GM19023 (cell line): ENCODE measurements around the gene BLCAP.
"Not testable (repeated sequence)": the region's sequence is repeated elsewhere in the genome, so short reads cannot be mapped to it uniquely, and the experiment has no call there.

Source experiments
- ATAC-seq: cut with Tn5 transposase; IDR thresholded peaks from one replicate; pipeline ENCODE4 v1.9.1; 2021; ENCODE audit warnings: mild to moderate bottlenecking, moderate library complexity; ENCODE audit not compliant: unreplicated experiment

Gene BLCAP

DNA sequence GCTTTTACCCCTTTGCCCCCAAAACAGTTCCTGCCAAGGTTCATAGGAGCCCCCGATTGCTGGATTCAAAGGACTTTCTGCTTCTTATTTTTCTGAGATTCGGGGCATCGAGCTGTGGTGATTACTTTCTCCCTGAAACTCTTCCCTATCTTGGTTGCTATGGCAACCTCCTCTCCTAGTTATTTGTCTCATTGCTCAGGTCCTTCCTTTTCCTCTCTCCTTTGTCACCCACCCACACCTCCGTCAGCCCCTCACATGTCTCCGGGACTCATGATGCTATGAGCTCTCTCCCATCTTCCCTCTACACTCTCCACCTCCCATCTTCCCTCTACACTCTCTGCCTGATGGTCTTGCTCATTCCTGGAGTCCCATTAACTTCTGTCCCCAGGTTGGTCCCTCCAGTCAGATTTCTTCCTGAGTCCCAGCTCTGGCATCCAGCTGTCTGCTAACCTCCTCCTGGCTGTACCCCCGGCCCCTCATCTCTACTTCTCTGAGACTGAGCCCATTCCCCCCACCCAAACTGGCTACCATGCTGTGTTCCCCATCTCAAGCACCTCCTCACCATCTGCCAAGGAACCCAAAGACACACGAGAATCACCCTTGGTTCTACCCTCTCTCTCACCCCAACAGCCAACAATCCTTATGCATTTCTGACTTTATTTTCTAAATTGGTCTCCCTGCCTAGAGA is 36.9 kb downstream of the BLCAP start:
- ATAC-seq: no peak

DNA sequence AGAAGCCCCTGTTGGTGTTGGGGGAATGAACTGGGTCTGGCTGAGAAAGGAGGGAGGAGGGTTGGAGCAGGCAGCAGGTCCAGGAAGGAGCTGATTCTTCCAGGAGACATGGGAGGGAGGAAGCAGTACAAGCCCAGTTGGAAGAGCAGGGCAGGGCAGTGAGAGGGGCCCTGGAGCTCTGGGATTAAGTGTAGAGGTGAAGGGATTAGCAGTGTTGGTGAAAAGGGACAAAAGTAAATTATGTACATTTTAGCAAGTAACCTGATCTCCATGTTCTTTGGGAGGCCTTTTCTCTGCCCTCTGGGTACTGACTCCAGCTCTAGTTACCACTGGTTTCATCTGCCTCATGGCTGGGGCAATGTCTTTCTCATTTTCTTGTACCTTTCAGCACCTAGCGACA is 41.5 kb downstream of the BLCAP start:
- not testable (repeated sequence) for ATAC-seq

DNA sequence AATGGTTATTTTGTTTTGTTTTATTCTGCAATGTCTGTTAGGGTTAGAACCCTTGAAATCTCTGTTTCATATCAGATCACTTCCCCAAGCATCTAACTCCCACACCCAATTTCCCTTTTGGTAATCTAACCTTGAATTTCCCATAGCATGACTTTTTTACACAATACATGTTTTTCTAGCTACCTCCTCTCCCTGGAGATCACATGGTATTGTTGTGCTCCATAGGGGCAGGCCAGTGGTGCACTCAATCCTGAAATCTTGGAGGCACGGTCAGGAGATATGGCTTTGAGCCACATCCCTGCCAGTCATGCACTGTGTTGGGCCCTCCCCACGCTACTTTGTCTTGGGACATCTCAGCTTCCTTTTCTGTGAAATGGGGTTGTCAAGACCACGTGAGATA is 43.3 kb downstream of the BLCAP start:
- ATAC-seq: no peak

DNA sequence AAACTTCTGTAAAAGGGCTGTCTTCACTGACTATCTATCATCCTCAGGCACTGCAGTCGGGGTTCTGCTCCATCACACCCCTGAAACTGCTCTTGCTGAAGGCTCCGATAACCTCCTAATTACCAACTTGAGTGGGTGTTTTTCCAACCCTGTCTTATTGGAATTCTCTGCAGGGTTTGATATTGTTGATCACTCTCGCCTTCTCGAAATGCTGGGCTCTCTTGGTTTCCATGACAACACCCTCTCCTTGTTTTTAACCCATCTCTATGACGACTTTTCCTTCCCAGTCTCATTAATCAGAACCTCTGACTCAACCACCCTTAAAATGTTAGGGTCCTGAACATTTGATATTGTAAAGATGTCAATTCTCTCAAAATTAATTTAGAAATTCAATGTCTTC is 46.1 kb downstream of the BLCAP start:
- ATAC-seq: no peak

DNA sequence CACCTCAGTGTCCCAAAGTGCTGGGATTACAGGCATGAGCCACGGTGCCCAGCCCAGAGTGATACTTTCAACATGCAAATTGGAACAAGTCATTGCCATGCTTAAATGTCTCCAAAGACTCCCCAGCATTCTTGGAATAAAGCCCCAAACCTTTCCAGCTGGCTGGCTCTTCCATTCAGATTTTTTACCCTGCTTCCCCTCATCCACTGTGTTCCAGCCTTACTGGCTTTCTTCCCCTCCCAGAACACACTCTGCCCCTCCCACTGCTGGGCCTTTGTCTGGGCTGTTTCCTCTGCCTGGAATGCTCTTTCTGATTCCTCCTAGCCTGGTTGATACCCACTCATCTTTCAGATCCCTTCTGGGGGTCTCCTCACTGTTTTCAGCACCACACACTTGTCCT is 46.8 kb downstream of the BLCAP start:
- no peak for ATAC-seq

DNA sequence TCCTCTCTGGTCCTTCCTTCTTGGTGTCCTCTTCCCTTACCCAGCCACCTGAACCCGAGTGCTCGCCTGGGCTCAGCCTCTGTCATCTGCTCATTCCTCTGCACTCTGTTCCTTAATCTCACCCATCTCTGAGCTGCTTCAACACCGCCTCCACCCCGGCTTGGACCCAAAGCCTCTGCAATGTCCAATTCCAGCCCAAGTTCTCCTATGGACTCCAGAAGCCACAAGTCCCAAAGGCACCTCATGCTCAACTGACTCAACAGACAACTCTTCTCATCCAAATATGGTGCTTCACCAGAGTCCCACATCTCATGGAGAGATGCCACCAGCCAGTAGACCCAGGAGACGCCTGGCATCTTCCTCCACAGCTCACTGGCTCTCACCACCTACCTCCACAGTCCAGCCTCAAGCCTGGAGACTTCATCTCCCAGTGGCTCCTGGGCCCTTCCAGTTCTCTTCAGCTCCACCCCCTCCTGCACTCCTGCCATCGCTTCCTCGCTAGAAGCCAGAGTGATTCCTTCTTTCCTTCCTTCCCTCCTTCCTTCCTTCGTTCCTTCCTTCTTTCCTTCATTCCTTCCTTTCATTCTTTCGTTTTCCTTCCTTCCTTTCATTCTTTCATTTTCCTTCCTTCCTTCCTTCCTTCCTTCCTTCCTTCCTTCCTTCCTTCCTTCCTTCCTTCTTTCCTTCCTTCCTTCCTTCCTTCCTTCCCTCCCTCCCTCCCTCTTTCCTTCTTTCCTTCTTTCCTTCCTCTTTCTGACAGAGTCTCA is 47.6 kb downstream of the BLCAP start:
- ATAC-seq: no peak

DNA sequence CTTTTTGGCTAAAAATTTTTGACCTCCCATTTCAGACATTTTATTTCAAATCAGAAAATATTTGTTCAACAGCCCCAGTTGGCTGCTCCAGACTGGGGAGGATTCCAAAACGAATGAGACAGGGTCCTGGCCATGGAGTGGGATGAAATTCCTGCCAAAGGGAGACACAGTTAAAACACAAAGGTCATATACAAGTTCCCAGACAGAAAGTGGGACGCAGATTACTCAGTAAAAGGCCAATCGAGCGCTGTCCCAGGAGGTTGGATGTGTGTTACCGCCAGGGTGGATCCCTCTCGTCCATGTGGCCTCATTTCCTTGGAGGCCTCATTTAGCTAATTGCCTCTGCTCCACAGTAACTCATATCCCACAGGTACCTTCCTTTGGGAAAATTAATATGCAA is 48.4 kb downstream of the BLCAP start:
- ATAC-seq: no peak

DNA sequence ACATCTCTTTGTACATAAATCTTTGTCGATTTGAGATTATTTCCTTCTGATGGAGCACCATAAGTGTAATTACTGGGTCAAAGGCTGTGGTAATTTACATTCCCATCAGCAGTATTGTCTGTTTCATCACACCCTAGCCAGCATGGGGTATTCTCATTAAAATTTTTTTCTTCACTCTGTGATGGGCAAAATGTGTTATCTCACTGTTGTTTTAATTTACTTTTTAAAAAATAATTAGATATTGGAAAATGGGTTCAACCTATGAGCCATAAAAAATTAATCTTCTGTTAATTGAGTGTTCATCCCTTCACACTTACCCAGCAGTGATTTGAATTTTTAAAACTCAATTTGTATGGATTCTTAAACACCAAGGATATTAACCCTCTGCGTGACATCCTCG is 50.6 kb downstream of the BLCAP start:
- ATAC-seq: no peak

DNA sequence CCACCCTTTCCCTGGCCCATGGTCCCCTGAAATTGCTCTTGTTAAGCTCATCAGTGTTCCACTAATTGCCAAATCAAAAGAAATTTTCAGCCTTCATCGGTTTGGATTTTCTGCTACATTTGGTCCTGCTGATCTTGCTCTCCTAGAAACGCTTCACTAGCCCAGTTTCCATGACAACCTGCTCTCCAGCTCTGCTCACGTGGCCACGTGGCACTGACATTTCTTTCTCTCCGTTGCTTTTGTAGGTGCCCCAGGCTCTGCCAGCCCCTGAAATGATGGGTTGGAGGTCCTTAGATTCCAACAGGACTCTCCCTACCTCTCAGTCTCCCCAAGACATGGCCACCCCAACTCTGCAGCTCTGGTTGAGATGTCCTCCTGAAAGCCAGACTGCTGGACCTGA is 52.4 kb downstream of the BLCAP start:
- no peak for ATAC-seq

DNA sequence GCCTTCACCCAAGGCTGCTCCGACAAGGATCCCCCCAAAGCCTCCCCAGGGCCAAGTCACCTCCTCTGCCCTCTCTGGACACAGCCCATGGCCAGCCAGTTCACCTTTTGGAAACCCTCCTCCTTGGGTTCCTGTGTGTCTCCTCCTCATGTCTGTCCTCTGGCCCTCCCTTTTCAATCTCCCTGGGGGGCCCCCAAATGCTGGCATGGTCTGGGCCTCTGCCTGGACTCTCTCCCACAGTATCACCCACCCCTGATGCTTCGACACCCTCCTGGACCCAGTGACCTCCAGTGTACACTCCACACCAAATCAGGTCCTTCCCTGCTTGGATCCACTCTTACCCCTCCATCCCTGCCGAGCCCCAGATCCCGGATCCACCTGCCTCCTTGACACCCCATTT is 53.3 kb downstream of the BLCAP start:
- no peak for ATAC-seq

DNA sequence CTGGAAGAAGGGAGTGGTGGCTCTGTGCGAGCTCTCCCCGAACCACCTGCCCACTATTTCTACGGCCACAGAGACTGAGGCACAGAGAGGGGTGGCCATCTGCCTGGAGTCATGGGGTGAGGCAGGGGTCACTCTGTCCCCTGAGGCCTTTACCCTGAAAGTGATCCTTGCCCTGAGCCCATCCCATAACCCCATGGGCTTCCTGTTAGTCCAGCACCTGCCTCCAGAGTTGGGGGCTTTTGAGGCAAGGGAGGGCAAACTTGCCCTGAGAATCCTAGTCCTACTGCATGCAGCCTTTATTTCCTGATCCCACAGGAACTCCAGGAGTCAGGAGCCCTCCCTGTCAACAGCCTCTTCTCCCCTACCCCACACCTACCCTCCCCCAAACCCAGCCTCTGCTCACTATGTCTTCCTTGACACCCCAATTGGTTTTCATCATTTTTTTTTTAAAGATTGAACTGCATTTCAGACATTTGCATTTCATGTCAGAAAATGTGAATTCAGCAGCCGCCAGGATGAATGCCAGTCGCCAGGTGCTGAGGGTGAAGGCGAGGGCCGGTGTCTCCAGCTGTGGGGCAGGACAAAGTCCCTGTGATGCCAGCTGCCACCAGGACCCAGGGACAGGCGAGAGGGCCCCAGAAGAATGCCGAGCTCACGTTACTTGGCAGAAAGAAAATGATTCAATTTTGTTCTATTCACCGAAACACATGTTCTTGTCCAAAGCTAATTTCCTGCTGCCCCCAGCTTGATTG is 54.3 kb downstream of the BLCAP start:
- ATAC-seq: no peak

DNA sequence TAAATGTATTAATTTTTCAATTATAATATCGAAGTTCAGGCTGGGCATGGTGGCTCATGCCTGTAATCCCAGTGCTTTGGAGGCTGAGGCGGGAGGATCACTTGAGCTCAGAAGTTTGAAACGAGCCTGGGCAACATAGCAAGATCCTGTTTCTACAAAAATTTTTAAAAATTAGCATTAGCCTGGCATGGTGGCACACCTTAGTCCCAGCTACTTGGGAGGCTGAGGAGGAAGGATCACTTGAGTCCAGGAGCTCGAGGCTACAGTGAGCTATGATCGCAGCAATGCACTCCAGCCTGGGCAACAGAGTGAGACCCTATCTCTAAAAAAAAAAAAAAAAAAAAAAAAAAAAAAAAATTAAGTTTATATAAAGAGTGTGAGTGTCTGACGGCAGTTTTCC is 55.2 kb downstream of the BLCAP start:
- not testable (repeated sequence) for ATAC-seq

DNA sequence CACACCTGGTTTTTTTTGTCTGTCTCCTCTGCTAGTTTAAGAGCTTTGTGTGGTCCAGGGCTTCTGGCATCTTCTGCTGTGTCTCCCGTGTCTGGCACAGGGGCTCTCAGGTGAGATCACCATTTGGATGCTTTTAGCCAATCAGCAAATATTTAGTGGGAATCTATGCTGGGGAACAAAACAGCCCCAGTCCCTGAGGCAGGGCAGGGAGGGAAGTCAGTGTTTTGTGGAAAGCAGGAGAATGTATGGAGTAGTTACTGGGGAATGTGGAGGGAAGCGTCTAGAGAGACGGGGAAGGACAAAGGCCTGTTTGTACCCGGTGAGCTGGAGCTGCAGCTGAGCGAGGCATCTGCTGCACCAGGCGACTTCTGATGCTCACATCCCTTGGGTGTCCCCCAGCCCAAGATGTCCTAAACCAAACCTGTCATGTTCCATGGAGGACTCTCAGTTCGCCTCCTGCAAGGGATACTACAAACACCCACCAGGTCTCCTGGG is 55.9 kb downstream of the BLCAP start:
- ATAC-seq: no peak

DNA sequence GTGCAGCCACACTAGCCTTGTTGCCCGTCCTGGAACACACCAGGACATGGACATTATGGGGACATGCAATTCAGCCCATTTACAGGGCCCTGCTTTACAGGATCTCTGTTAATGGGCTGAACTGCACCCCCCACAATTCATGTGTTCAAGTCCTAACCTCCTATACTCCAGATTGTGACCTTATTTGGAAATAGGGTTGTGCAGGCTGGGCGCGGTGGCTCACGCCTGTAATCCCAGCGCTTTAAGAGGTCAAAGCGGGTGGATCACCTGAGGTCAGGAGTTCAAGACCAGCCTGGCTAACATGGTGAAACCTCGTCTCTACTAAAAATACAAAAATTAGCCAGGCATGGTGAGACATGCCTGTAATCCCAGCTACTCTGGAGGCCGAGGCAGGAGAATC is 57.5 kb downstream of the BLCAP start:
- not testable (repeated sequence) for ATAC-seq

DNA sequence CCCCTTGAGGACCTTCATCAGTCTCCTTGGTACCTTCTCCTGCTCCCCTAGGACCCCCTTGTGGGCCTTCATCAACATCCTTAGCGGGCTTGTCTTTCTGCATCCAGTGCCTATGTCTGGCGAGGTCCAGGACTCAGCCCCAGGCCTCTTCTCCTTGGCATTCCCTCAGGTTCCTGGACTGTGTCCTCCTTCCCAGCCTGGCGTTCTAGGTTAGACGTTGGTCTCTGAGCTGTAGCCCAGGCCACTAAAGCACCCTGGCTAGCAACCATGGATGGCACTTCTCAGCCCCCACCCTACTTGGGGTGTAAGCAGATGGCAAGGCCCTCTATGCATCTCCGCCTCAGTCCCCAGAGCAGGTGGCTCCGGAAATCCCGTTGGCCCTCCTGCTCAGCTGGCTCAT is 58.1 kb downstream of the BLCAP start:
- no peak for ATAC-seq

DNA sequence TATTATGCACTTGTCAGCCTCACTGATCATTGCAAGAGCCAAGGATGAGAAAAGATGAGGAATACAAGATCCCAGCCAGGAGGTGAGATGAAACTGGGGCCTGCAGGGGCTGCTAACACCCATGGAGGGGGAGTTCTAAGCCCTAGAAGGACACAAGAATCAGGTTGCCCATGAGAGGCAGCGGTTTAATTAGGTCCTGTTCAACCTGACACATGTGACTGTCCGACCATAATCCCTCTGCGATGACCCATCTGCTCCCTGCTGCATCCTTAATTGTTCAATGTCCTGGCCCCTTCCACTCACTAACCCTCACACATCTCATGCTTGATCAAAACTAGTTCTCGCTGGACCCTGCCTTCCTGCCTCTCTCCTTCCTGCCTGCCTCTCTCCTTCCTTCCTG is 58.8 kb downstream of the BLCAP start:
- ATAC-seq: no peak
